ENCODE results near the gene CHPF.

DNA sequence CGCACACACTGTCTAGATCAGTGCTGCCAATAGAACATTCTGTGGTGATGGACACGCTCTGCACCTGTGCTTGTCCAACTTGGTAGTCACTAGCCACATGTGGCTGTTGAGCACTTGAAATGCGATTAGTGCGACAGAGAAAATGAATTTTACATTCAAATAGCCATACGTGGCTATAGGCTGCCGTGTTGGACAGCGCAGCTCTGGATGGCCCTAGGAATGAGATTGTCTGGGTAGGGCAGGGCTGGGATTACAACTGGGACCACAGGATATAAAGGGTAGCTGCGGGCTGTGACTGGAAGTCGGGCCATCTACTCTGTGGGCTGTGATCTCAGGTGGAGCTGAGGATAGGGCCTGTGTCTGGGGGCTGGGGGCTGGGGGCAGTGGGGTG, 24.1 kb downstream of the CHPF start:
- TF ChIP-seq GATA2 (IDR thresholded peaks at IDR 0.05; ENCODE audit: low read depth, low read length): no peak
- no peak for TF ChIP-seq GATA3 (IDR thresholded peaks at IDR 0.05; ENCODE audit: low read depth, low read length)

Measured in SH-SY5Y (cell line).